ENCODE data around the gene GLI1.
"Not testable (repeated sequence)": the region's sequence is repeated elsewhere in the genome, so short reads cannot be mapped to it uniquely, and the experiment has no call there.

The GLI1 gene

GRCh38 chr12:57511588-57512325, 52.2 kb downstream of the GLI1 start:
- Histone ChIP-seq H3K36me3 (ENCODE audit: control insufficient read depth, insufficient read depth, low read length) (no peaks in the 10 kb centered on the region), H3K4me2 (ENCODE audit: low read length) (no peak overlapping the region)

GRCh38 chr12:57512665-57513064, 53.1 kb downstream of the GLI1 start:
- TF ChIP-seq CTCF (IDR thresholded peaks at IDR 0.05) = no peak
- no peaks in the 10 kb centered on the region for H3K79me2 ChIP-seq
- no peaks in the 10 kb centered on the region for H3K9me3 ChIP-seq (ENCODE audit: control insufficient read depth, low read length)
- H3K36me3 ChIP-seq (ENCODE audit: control insufficient read depth, insufficient read depth, low read length) = no peaks in the 10 kb centered on the region
- no peak overlapping the region for H3K27ac ChIP-seq
- H3K27me3 ChIP-seq (ENCODE audit: control insufficient read depth, insufficient read depth, low read length) = no peaks in the 10 kb centered on the region
- no peaks in the 10 kb centered on the region for H3K4me1 ChIP-seq
- no peak overlapping the region for H3K4me3 ChIP-seq (ENCODE audit: low read depth, low read length)
- H3K4me2 ChIP-seq (ENCODE audit: low read length) = no peak overlapping the region
- no peak overlapping the region for H3K9ac ChIP-seq
- H2AFZ ChIP-seq = no peak overlapping the region

More at GRCh38 chr12:57511588-57512325, 52.2 kb downstream of the GLI1 start:
- Histone ChIP-seq H3K4me3 (ENCODE audit: low read depth, low read length) (no peak overlapping the region), H2AFZ (no peak overlapping the region), H3K9ac (no peak overlapping the region), H3K4me1 (no peaks in the 10 kb centered on the region), H3K27ac (no peak overlapping the region), H3K9me3 (ENCODE audit: control insufficient read depth, low read length) (no peaks in the 10 kb centered on the region), H3K27me3 (ENCODE audit: control insufficient read depth, insufficient read depth, low read length) (no peaks in the 10 kb centered on the region), H3K79me2 (no peaks in the 10 kb centered on the region)
- TF ChIP-seq CTCF (IDR thresholded peaks at IDR 0.05) = no peak

DNA sequence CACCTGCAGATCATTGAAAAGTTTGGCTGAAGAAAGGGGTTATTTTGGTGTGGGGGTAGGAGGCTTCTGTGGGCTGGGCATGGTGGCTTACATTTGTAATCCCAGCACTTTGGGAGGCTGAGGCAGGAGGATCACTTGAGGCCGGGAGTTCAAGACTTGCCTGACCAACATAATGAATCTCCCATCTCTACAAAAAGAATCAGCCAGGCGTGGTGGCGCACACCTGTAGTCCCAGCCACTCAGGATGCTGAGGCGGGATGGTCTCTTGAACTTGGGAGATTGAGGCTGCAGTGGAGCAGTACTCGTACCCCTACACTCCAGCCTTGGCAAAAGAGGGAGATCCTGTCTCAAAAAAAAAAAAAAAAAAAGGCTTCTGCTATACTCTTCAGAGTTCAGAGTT, 53.7 kb downstream of the GLI1 start:
- H3K4me2 ChIP-seq (ENCODE audit: low read length) = no peak overlapping the region
- no peak for TF ChIP-seq CTCF (IDR thresholded peaks at IDR 0.05)
- no peak overlapping the region for H3K4me3 ChIP-seq (ENCODE audit: low read depth, low read length)
- H2AFZ ChIP-seq = no peak overlapping the region
- H3K36me3 ChIP-seq (ENCODE audit: control insufficient read depth, insufficient read depth, low read length) = no peaks in the 10 kb centered on the region
- peaks cover 4% of the 10 kb centered on the region for H3K4me1 ChIP-seq
- no peak overlapping the region for H3K27ac ChIP-seq
- no peaks in the 10 kb centered on the region for H3K9me3 ChIP-seq (ENCODE audit: control insufficient read depth, low read length)
- H3K27me3 ChIP-seq (ENCODE audit: control insufficient read depth, insufficient read depth, low read length) = no peaks in the 10 kb centered on the region
- peaks cover 3% of the 10 kb centered on the region for H3K79me2 ChIP-seq
- H3K9ac ChIP-seq = no peak overlapping the region

DNA sequence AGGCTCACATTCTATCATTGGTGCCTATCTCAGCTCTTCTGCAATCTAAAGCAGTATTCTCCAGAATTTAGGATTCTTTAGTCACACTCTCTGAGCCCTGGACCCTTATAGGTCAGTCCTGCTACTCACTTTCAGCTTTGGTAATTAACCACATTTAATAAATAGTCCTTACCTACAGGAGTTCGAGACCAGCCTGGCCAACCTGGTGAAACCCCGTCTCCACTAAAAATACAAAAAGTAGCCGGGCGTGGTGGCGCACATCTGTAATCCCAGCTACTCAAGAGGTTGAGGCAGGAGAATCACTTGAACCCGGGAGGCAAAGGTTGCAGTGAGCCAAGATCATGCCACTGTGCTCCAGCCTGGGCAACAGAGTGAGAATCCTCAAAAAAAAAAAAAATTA, 54.1 kb downstream of the GLI1 start:
- H3K4me3 ChIP-seq (ENCODE audit: low read depth, low read length); H3K36me3 ChIP-seq (ENCODE audit: control insufficient read depth, insufficient read depth, low read length); H2AFZ ChIP-seq; H3K4me2 ChIP-seq (ENCODE audit: low read length); H3K9me3 ChIP-seq (ENCODE audit: control insufficient read depth, low read length); H3K4me1 ChIP-seq; H3K27ac ChIP-seq; H3K27me3 ChIP-seq (ENCODE audit: control insufficient read depth, insufficient read depth, low read length); H3K79me2 ChIP-seq; H3K9ac ChIP-seq: not testable (repeated sequence)

GRCh38 chr12:57514246-57514645, 54.7 kb downstream of the GLI1 start:
- not testable (repeated sequence) for H3K4me2 ChIP-seq (ENCODE audit: low read length); H2AFZ ChIP-seq; H3K4me3 ChIP-seq (ENCODE audit: low read depth, low read length); H3K36me3 ChIP-seq (ENCODE audit: control insufficient read depth, insufficient read depth, low read length); H3K9me3 ChIP-seq (ENCODE audit: control insufficient read depth, low read length); H3K9ac ChIP-seq; H3K27me3 ChIP-seq (ENCODE audit: control insufficient read depth, insufficient read depth, low read length); H3K27ac ChIP-seq
- Histone ChIP-seq H3K4me1 (peaks cover 12% of the 10 kb centered on the region), H3K79me2 (peaks cover 12% of the 10 kb centered on the region)
